HepG2 (cell line): Measurements from ENCODE around the gene NACC2. TPM values are rescaled to one million over a fixed set of nuclear protein-coding genes. Genes with fewer than 3 reads are reported as not detected.

Experiments used
- ATAC-seq: fragments of 200-7000 bp; cut with Tn5 transposase; 3 replicates; pipeline ENCODE4 v1.9.1; 2020; ENCODE audit warnings: mild to moderate bottlenecking, moderate library complexity
- BruUV-seq: library from RNA; stranded (reverse); fragments of 400-500 nt; replicated peaks from 2 replicates; lab custom pipeline; 2021; lab: Mats Ljungman, UMichigan
- CTCF ChIA-PET: fragments of 300-600 bp; formaldehyde crosslinking; extraction: SDS; loops from one replicate; lab custom pipeline; 2021; ENCODE audit warnings: low total read pairs, inconsistent platforms, low intra/inter-chr PET ratio; lab: Yijun Ruan, JAX
- POLR2A ChIA-PET: fragments of 350-600 bp; sonication (Branson Sonifier 250); formaldehyde crosslinking; loops from one replicate; lab custom pipeline; 2020; ENCODE audit warnings: antibody characterized with exemption, inconsistent platforms; lab: Yijun Ruan, JAX
- DNase-seq: peaks from one replicate; pipeline ENCODE4 v3.0.0-alpha.2; 2015; ENCODE audit warnings: low spot score
- FAIRE-seq: peaks from 3 replicates; lab custom pipeline; 2011; peaks lifted over from hg19 to GRCh38; lab: Jason Lieb, UNC
- H2AFZ ChIP-seq: one replicate; pipeline ENCODE4 v1.6.1; 2011; ENCODE audit warnings: low read length, inconsistent platforms
- H3K27ac ChIP-seq: fragments of 300-600 bp; 3 replicates; pipeline ENCODE4 v1.8.0; 2011; ENCODE audit warnings: mixed run types, mild to moderate bottlenecking, mixed read lengths, low read length, inconsistent platforms; ENCODE audit not compliant: insufficient read depth; ENCODE audit errors: extremely low read length
- H3K27me3 ChIP-seq, 2 experiments: fragments of 200-600 bp in 1 of 2; 2 replicates in 1 of 2; 3 replicates in 1 of 2; pipeline versions ENCODE4 v1.6.0 to v1.8.0; 2011; ENCODE audit warnings: low read length in 2 of 2, mild to moderate bottlenecking in 2 of 2, moderate library complexity in 2 of 2, inconsistent platforms in 1 of 2; ENCODE audit not compliant: insufficient read depth in 2 of 2, control insufficient read depth in 1 of 2
- H3K36me3 ChIP-seq, 2 experiments: fragments of 200-600 bp in 1 of 2; replicated peaks in 1 of 2; 2 replicates in 1 of 2; 3 replicates in 1 of 2; pipeline versions ENCODE4 v1.5.1 to v1.8.0; 2011; ENCODE audit warnings: low read length in 2 of 2, inconsistent platforms in 1 of 2; ENCODE audit not compliant: insufficient read depth in 2 of 2, control insufficient read depth in 1 of 2
- H3K4me1 ChIP-seq: 2 replicates; pipeline ENCODE4 v1.5.1; 2012; ENCODE audit warnings: low read length, inconsistent platforms; ENCODE audit not compliant: insufficient read depth
- H3K4me2 ChIP-seq: 2 replicates; pipeline ENCODE4 v1.6.0; 2011; ENCODE audit warnings: low read depth, low read length, inconsistent platforms
- H3K4me3 ChIP-seq, 3 experiments: fragments of 200-600 bp in 1 of 3; sonication (generic), shearing (Covaris generic) in 1 of 3; replicated peaks in 1 of 3; 2 replicates each; pipeline ENCODE4 v1.5.1; 2011 to 2016; ENCODE audit warnings: low read length in 3 of 3, inconsistent platforms in 2 of 3, low read depth in 2 of 3, mild to moderate bottlenecking in 2 of 3, control low read depth in 1 of 3, mixed read lengths in 1 of 3; ENCODE audit not compliant: insufficient read depth in 1 of 3
- H3K79me2 ChIP-seq: one replicate; pipeline ENCODE4 v1.6.1; 2011; ENCODE audit warnings: low read length, inconsistent platforms; ENCODE audit not compliant: insufficient read depth
- H3K9ac ChIP-seq: 2 replicates; pipeline ENCODE4 v1.6.0; 2011; ENCODE audit warnings: mild to moderate bottlenecking, low read depth, low read length, inconsistent platforms; ENCODE audit not compliant: insufficient read depth
- H3K9me3 ChIP-seq: 2 replicates; pipeline ENCODE4 v1.5.1; 2012; ENCODE audit warnings: mild to moderate bottlenecking, low read length
- H4K20me1 ChIP-seq: 2 replicates; pipeline ENCODE4 v1.6.0; 2011; ENCODE audit warnings: inconsistent platforms, mild to moderate bottlenecking, low read length, moderate library complexity; ENCODE audit not compliant: insufficient read depth
- BHLHE40 ChIP-seq: IDR thresholded peaks from 2 replicates; pipeline ENCODE4 v1.6.1; 2011; ENCODE audit warnings: low read length, improper control_type of control experiment
- DNMT1 ChIP-seq: sonication (generic); formaldehyde crosslinking; IDR thresholded peaks from 2 replicates; pipeline ENCODE4 v1.5.1; 2020; ENCODE audit warnings: mild to moderate bottlenecking, missing genetic modification reagents
- GLI4 ChIP-seq: sonication (generic); formaldehyde crosslinking; IDR thresholded peaks from 2 replicates; pipeline ENCODE4 v1.5.1; 2020; ENCODE audit warnings: missing genetic modification reagents, mild to moderate bottlenecking, moderate library complexity, borderline replicate concordance
- ISL2 ChIP-seq: sonication (generic); formaldehyde crosslinking; IDR thresholded peaks from 2 replicates; pipeline ENCODE4 v1.5.0; 2020; ENCODE audit warnings: missing genetic modification reagents
- KLF6 ChIP-seq: IDR thresholded peaks from 2 replicates; pipeline ENCODE4 v1.8.0; 2016; ENCODE audit warnings: missing biosample characterization, missing genetic modification reagents
- PHF21A ChIP-seq: sonication (generic); formaldehyde crosslinking; IDR thresholded peaks from 2 replicates; pipeline ENCODE4 v1.5.0; 2020; ENCODE audit warnings: mild to moderate bottlenecking, missing genetic modification reagents
- REL ChIP-seq: sonication (generic); formaldehyde crosslinking; conservative IDR thresholded peaks from 2 replicates; pipeline ENCODE4 v1.8.0; 2022; ENCODE audit warnings: mild to moderate bottlenecking, missing genetic modification reagents, moderate library complexity
- RFXANK ChIP-seq: IDR thresholded peaks from 2 replicates; pipeline ENCODE4 v1.6.1; 2016
- STAG1 ChIP-seq: sonication (generic); formaldehyde crosslinking; IDR thresholded peaks from 2 replicates; pipeline ENCODE4 v1.4.0; 2020; ENCODE audit warnings: missing genetic modification reagents
- TBP ChIP-seq: sonication (generic); formaldehyde crosslinking; IDR thresholded peaks from 2 replicates; pipeline ENCODE4 v1.5.0; 2020; ENCODE audit warnings: missing genetic modification reagents
- ZBTB7B ChIP-seq: sonication (generic); formaldehyde crosslinking; IDR thresholded peaks from 2 replicates; pipeline ENCODE4 v1.4.0; 2020; ENCODE audit warnings: missing genetic modification reagents
- ZFX ChIP-seq: sonication (generic); formaldehyde crosslinking; IDR thresholded peaks from 2 replicates; pipeline ENCODE4 v1.4.0; 2020; ENCODE audit warnings: mild to moderate bottlenecking, low read depth, missing genetic modification reagents, moderate library complexity
- ZMYM2 ChIP-seq: sonication (generic); formaldehyde crosslinking; IDR thresholded peaks from 2 replicates; pipeline ENCODE4 v1.8.0; 2022; ENCODE audit warnings: mild to moderate bottlenecking, missing genetic modification reagents
- ZNF33B ChIP-seq: sonication (generic); formaldehyde crosslinking; IDR thresholded peaks from 2 replicates; pipeline ENCODE4 v1.5.1; 2020; ENCODE audit warnings: mild to moderate bottlenecking, missing genetic modification reagents
- ZNF547 ChIP-seq: sonication (generic); formaldehyde crosslinking; IDR thresholded peaks from 2 replicates; pipeline ENCODE4 v1.5.1; 2020; ENCODE audit warnings: mild to moderate bottlenecking, missing genetic modification reagents
- ZNF577 ChIP-seq: sonication (generic); formaldehyde crosslinking; IDR thresholded peaks from 2 replicates; pipeline ENCODE4 v1.4.0; 2020; ENCODE audit warnings: mild to moderate bottlenecking, low read depth, missing genetic modification reagents, borderline replicate concordance
- ZNF724P ChIP-seq: sonication (generic); formaldehyde crosslinking; IDR thresholded peaks from 2 replicates; pipeline ENCODE4 v1.8.0; 2022; ENCODE audit warnings: missing genetic modification reagents, borderline replicate concordance
- WGBS: methylation state at CpG from one replicate; pipeline ENCODE4 v1.1.6; 2017; ENCODE audit warnings: low lambda C conversion rate; 5-methylcytosine and 5-hydroxymethylcytosine counted together
- in situ Hi-C: cut with HindIII; loops from 2 replicates; pipeline ENCODE4 v1.10.0; 2017; ENCODE audit warnings: low pct_unique_long_range_greater_than_20kb; ENCODE audit not compliant: extremely low pct_ligation_motif_present
- intact Hi-C: fragments of 100-400 bp; cut with micrococcal nuclease; formaldehyde crosslinking; loops from one replicate; pipeline ENCODE4 v1.10.0; 2022; ENCODE audit not compliant: unreplicated experiment
- polyA plus RNA-seq, 8 experiments: library from polyadenylated mRNA; depleted of rRNA in 3 of 8; stranded (reverse) in 7 of 8; unstranded in 1 of 8; fragments of >200 nt; fragmentation: Illumina TruSeq in 4 of 8; extraction: Trizol in 4 of 8; gene quantifications; 2 replicates each; pipeline versions ENCODE4 v1.2.1 to v1.2.3, GENCODE V29; 2011 to 2016; ENCODE audit warnings: low read depth in 4 of 8, missing spikeins in 1 of 8, mixed read lengths in 1 of 8; ENCODE audit not compliant: insufficient read depth in 1 of 8
- total RNA-seq, 5 experiments: library from RNA; depleted of rRNA; stranded (reverse); fragments of >200 nt; fragmentation: Illumina TruSeq; extraction: Trizol; gene quantifications; 2 replicates each; pipeline ENCODE4 v1.2.3, GENCODE V29; 2016; ENCODE audit warnings: low read depth in 1 of 5
- TF ChIP-seq, protein P1 (sequence below): sonication (generic); formaldehyde crosslinking; IDR thresholded peaks from 2 replicates; pipeline ENCODE4 v1.4.0; 2020; ENCODE audit warnings: mild to moderate bottlenecking, low read depth, missing genetic modification reagents
- TF ChIP-seq, protein P2 (sequence below): sonication (generic); formaldehyde crosslinking; IDR thresholded peaks from 2 replicates; pipeline ENCODE4 v1.5.0; 2020; ENCODE audit warnings: mild to moderate bottlenecking, missing genetic modification reagents, moderate library complexity

NACC2 gene
- total and polyA plus RNA-seq, 2 of the 13 experiments (the other 11 are each of a cell fraction or from before 2014, with no cell fraction given) = 5.9 to 12.3 TPM

DNA sequence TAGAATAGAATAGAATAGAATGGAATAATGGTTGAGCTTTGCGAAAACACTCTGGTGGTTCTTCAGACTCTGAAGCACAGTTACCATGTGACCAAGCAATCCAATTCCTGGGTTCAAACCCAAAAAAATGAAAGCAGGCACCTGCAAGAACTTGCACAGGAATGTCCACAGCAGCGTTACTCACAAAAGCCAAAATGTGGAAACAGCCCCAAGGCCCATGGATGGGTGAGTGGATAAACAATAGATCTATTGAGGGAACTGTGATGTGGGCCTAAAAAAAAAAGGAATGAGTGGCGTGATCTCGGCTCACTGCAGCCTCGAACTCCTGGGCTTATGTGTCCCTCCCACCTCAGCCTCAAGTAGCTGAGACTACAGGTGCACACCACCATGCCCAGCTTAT lies 45.0 kb upstream of the NACC2 start:
- H3K4me3 ChIP-seq = no peak overlapping the region
- no peak overlapping the region for H3K27ac ChIP-seq
- intact Hi-C loops (no loop called here), in situ Hi-C loops (no loop called here)
- no peak for FAIRE-seq
- DNase-seq = no peak
- no peaks in the 10 kb centered on the region for H3K9me3 ChIP-seq
- H3K36me3 ChIP-seq = no peaks in the 10 kb centered on the region
- BruUV-seq = no TSS peak
- H2AFZ ChIP-seq = no peak overlapping the region
- no peaks in the 10 kb centered on the region for H4K20me1 ChIP-seq
- peaks cover 7% of the 10 kb centered on the region for H3K4me1 ChIP-seq
- H3K79me2 ChIP-seq = no peaks in the 10 kb centered on the region
- no peak for TF ChIP-seq ZFX
- TF ChIP-seq, protein P1, sequence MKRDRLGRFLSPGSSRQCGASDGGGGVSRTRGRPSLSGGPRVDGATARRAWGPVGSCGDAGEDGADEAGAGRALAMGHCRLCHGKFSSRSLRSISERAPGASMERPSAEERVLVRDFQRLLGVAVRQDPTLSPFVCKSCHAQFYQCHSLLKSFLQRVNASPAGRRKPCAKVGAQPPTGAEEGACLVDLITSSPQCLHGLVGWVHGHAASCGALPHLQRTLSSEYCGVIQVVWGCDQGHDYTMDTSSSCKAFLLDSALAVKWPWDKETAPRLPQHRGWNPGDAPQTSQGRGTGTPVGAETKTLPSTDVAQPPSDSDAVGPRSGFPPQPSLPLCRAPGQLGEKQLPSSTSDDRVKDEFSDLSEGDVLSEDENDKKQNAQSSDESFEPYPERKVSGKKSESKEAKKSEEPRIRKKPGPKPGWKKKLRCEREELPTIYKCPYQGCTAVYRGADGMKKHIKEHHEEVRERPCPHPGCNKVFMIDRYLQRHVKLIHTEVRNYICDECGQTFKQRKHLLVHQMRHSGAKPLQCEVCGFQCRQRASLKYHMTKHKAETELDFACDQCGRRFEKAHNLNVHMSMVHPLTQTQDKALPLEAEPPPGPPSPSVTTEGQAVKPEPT = no peak
- TF ChIP-seq ZMYM2 (CRISPR knock-in tag) = no peak
- TF ChIP-seq DNMT1 (CRISPR knock-in tag) = no peak
- WGBS = 11% methylated on average over 5 of the region's 5 CpGs
- POLR2A ChIA-PET = interaction anchor here (1.4 kb wide), 1 partner anchor 30 kb away, joined by 3 read pairs; no protein-coding TSS in a partner anchor
- ATAC-seq = no peak
- peaks cover 9 to 44% of the 10 kb centered on the region in 2 experiments for H3K27me3 ChIP-seq
- H3K4me2 ChIP-seq = no peak overlapping the region
- CTCF ChIA-PET = no interaction called here
- no peak overlapping the region for H3K9ac ChIP-seq

DNA sequence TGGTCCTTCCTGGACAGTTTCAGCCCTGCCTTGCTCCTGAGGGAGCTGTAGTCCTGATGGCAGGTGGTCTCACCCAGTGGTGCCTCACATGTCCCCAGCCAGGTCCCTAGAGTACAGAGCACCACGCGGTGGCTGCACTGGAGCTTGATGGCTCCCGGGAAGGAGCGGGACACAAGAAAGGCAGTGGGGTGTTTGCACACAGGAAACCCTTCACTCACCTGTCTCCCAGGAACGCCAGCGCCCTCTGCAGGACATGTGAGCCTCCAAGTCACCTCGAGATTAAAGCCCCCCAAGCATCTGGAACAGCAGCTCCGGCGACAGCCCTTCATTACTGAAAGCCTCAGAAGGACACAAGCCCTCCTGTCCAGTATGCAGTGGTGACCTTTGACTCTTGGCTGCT lies 43.5 kb upstream of the NACC2 start:
- no peak for ATAC-seq
- no peaks in the 10 kb centered on the region for H4K20me1 ChIP-seq
- no peak for FAIRE-seq
- H3K4me1 ChIP-seq = peaks cover 7% of the 10 kb centered on the region
- H3K9ac ChIP-seq = no peak overlapping the region
- H3K4me3 ChIP-seq = no peak overlapping the region
- POLR2A ChIA-PET = no interaction called here
- 0% methylated on average over 1 of the region's 9 CpGs for WGBS
- no peak overlapping the region for H2AFZ ChIP-seq
- no peak overlapping the region for H3K4me2 ChIP-seq
- peak; percentile 44 for DNase-seq
- intact Hi-C loops = no loop called here
- in situ Hi-C loops = no loop called here
- H3K36me3 ChIP-seq = no peaks in the 10 kb centered on the region
- H3K27ac ChIP-seq = no peak overlapping the region
- no peaks in the 10 kb centered on the region for H3K9me3 ChIP-seq
- H3K27me3 ChIP-seq = peaks cover 14 to 50% of the 10 kb centered on the region in 2 experiments
- H3K79me2 ChIP-seq = no peaks in the 10 kb centered on the region
- CTCF ChIA-PET = no interaction called here
- BruUV-seq = no TSS peak
- TF ChIP-seq ISL2 (CRISPR knock-in tag) (no peak), RFXANK (no peak), BHLHE40 (no peak), ZBTB7B (0 out of 2 replicates have a peak, but pooled peaks have one; percentile 26), ZNF577 (CRISPR knock-in tag) (no peak), STAG1 (CRISPR knock-in tag) (peak; percentile 58), ZNF33B (no peak), PHF21A (CRISPR knock-in tag) (no peak), ZNF547 (no peak), ZNF724P (CRISPR knock-in tag) (no peak), TBP (CRISPR knock-in tag) (no peak), GLI4 (no peak), REL (CRISPR knock-in tag) (no peak), KLF6 (CRISPR knock-in tag) (no peak)
- TF ChIP-seq, protein P2, sequence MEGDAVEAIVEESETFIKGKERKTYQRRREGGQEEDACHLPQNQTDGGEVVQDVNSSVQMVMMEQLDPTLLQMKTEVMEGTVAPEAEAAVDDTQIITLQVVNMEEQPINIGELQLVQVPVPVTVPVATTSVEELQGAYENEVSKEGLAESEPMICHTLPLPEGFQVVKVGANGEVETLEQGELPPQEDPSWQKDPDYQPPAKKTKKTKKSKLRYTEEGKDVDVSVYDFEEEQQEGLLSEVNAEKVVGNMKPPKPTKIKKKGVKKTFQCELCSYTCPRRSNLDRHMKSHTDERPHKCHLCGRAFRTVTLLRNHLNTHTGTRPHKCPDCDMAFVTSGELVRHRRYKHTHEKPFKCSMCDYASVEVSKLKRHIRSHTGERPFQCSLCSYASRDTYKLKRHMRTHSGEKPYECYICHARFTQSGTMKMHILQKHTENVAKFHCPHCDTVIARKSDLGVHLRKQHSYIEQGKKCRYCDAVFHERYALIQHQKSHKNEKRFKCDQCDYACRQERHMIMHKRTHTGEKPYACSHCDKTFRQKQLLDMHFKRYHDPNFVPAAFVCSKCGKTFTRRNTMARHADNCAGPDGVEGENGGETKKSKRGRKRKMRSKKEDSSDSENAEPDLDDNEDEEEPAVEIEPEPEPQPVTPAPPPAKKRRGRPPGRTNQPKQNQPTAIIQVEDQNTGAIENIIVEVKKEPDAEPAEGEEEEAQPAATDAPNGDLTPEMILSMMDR (CRISPR knock-in tag) = peak; percentile 57
